Measurements from ENCODE around the gene GPC6.

The GPC6 gene

DNA sequence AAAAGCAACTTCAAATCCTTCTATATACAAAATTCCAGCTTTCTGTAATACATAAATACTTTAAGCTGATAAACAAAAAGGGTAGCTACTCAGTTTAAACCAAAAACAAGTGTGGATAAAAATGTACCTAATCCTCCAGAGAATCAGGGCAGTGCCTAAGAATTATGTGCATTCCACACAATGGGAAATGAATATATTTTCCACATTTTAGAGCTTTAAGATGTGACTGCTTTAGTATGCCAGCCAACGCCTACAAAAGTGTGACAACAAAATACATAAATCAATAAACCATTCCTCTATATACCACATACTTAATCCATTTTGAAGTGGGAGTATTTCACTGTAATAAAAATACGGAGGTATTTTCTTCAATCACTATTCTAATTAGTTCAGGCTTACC lies 977.6 kb downstream of the GPC6 start:
- H3K79me1 ChIP-seq (ENCODE audit: low read depth, low read length): no peaks in the 10 kb centered on the region
- no peak overlapping the region for H2BK12ac ChIP-seq (ENCODE audit: low read length)
- H3K4ac ChIP-seq (ENCODE audit: low read length): no peak overlapping the region
- H3K4me2 ChIP-seq (ENCODE audit: insufficient read depth, low read length, poor library complexity, severe bottlenecking): no peak overlapping the region
- no peaks in the 10 kb centered on the region for H3K36me3 ChIP-seq (replicated peaks in 1 of 2; ENCODE audit: control insufficient read depth in 2 of 2, insufficient read depth in 2 of 2, low read length in 2 of 2)
- H3K4me1 ChIP-seq (ENCODE audit: control insufficient read depth in 2 of 2, insufficient read depth in 1 of 2, low read depth in 1 of 2, low read length in 2 of 2): no peaks in the 10 kb centered on the region
- no peak for DNase-seq (ENCODE audit: low spot score)
- H2AFZ ChIP-seq (ENCODE audit: low read length): no peak overlapping the region
- H3K4me3 ChIP-seq (ENCODE audit: low read length in 2 of 2): no peak overlapping the region
- no peak overlapping the region for H4K91ac ChIP-seq (ENCODE audit: low read depth, low read length, poor library complexity)
- H2BK15ac ChIP-seq (ENCODE audit: low read length): no peak overlapping the region
- no peak overlapping the region for H3K27ac ChIP-seq (replicated peaks; ENCODE audit: low read length)
- no peak overlapping the region for H2BK120ac ChIP-seq (ENCODE audit: low read depth, low read length)
- H3K9ac ChIP-seq (ENCODE audit: low read depth, low read length, poor library complexity): no peak overlapping the region
- no CpG with 5 or more reads among the region's 2 CpGs for WGBS, 2 donors (ENCODE audit: extremely low coverage in 2 of 2, insufficient read length in 2 of 2, insufficient replicate concordance in 1 of 2)
- H3K27me3 ChIP-seq (ENCODE audit: control insufficient read depth in 3 of 3, insufficient read depth in 3 of 3, low read depth in 1 of 3, low read length in 3 of 3): no peaks in the 10 kb centered on the region
- no peak overlapping the region for H2AK5ac ChIP-seq (ENCODE audit: low read depth, low read length)
- no peaks in the 10 kb centered on the region for H3K9me3 ChIP-seq (replicated peaks in 1 of 2; ENCODE audit: control insufficient read depth in 2 of 2, insufficient read depth in 1 of 2, low read depth in 1 of 2, low read length in 2 of 2)
- H2BK5ac ChIP-seq (ENCODE audit: low read length): no peak overlapping the region
- no peak overlapping the region for H3K14ac ChIP-seq (ENCODE audit: low read length)
- no peak overlapping the region for H3K23ac ChIP-seq (ENCODE audit: low read depth, low read length, poor library complexity)
- H4K8ac ChIP-seq (ENCODE audit: low read depth, low read length): no peak overlapping the region
- no peak overlapping the region for H3K18ac ChIP-seq (ENCODE audit: low read length)

DNA sequence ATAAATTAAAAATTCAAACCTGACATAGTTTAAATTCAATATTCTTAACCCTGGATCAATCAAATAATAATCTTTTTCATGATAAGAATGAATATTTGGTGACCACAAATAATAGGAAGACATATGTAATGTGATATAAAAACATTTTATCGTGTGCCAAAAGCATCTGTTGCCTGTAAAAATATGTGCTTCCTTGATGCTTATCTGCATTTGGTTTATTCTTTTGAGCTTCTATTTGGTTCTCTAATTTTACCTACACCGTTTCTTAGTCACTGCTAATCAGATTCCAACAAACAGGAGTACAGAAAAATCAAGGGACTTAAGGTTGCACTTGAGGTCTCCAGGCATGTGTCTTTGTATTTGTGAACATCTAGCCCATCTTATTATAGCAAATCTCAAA lies 978.3 kb downstream of the GPC6 start:
- H2BK15ac ChIP-seq (ENCODE audit: low read length): no peak overlapping the region
- H3K23ac ChIP-seq (ENCODE audit: low read depth, low read length, poor library complexity): no peak overlapping the region
- no peaks in the 10 kb centered on the region for H3K79me1 ChIP-seq (ENCODE audit: low read depth, low read length)
- H3K4me1 ChIP-seq (ENCODE audit: control insufficient read depth in 2 of 2, insufficient read depth in 1 of 2, low read depth in 1 of 2, low read length in 2 of 2): no peaks in the 10 kb centered on the region
- H3K4me2 ChIP-seq (ENCODE audit: insufficient read depth, low read length, poor library complexity, severe bottlenecking): no peak overlapping the region
- no peak overlapping the region for H2BK12ac ChIP-seq (ENCODE audit: low read length)
- H2AFZ ChIP-seq (ENCODE audit: low read length): no peak overlapping the region
- H4K8ac ChIP-seq (ENCODE audit: low read depth, low read length): no peak overlapping the region
- H3K9me3 ChIP-seq (replicated peaks in 1 of 2; ENCODE audit: control insufficient read depth in 2 of 2, insufficient read depth in 1 of 2, low read depth in 1 of 2, low read length in 2 of 2): no peaks in the 10 kb centered on the region
- H2BK5ac ChIP-seq (ENCODE audit: low read length): no peak overlapping the region
- no peak overlapping the region for H4K91ac ChIP-seq (ENCODE audit: low read depth, low read length, poor library complexity)
- no peaks in the 10 kb centered on the region for H3K36me3 ChIP-seq (replicated peaks in 1 of 2; ENCODE audit: control insufficient read depth in 2 of 2, insufficient read depth in 2 of 2, low read length in 2 of 2)
- no peak overlapping the region for H2BK120ac ChIP-seq (ENCODE audit: low read depth, low read length)
- no peak overlapping the region for H2AK5ac ChIP-seq (ENCODE audit: low read depth, low read length)
- no peak overlapping the region for H3K4me3 ChIP-seq (ENCODE audit: low read length in 2 of 2)
- DNase-seq (ENCODE audit: low spot score): no peak
- no peak overlapping the region for H3K18ac ChIP-seq (ENCODE audit: low read length)
- H3K4ac ChIP-seq (ENCODE audit: low read length): no peak overlapping the region
- WGBS, 2 donors (ENCODE audit: extremely low coverage in 2 of 2, insufficient read length in 2 of 2, insufficient replicate concordance in 1 of 2): no CpG with 5 or more reads among the region's 2 CpGs
- no peak overlapping the region for H3K9ac ChIP-seq (ENCODE audit: low read depth, low read length, poor library complexity)
- H3K27me3 ChIP-seq (ENCODE audit: control insufficient read depth in 3 of 3, insufficient read depth in 3 of 3, low read depth in 1 of 3, low read length in 3 of 3): no peaks in the 10 kb centered on the region
- no peak overlapping the region for H3K27ac ChIP-seq (replicated peaks; ENCODE audit: low read length)
- no peak overlapping the region for H3K14ac ChIP-seq (ENCODE audit: low read length)

DNA sequence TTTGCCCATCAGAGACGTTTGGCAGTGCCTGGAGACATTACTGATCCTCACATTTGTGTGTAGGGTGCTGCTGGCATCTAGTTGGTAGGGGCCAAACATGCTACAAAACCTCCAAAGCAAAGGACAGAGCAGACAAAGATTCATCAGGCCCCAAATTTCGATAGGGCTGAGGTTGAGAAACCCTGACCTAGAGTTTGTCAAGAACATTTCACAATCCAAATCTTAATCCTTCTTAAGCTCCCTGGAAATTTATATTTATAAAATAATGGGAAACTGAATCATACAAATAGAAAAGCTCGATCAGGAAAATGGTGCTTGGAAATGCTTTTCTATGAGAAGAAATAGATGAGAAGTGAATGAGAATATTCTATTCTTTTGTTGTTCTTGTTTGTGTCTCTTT lies 979.3 kb downstream of the GPC6 start:
- H3K4me3 ChIP-seq (ENCODE audit: low read length in 2 of 2): no peak overlapping the region

DNA sequence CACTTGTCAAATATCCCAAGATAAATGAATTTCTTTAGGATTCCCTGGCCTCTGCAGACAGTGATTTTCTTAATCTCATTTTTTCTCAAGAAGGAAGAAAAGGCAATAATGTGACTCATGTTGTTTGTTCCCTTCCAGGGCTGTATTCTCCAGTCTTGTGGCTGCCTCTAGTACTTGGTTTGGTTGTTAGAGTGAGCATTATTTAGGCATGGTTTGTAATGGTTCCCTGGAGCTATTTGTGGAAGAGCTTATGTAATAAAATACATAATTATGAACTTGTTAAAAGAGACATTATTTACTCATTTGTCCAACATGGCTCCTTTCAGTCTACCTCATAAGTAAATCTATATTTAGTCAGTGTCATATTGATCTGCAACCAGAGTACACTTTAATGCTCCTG lies 982.5 kb downstream of the GPC6 start:
- Histone ChIP-seq H2BK12ac (ENCODE audit: low read length) (no peak overlapping the region), H2BK120ac (ENCODE audit: low read depth, low read length) (no peak overlapping the region), H3K27me3 (ENCODE audit: control insufficient read depth in 3 of 3, insufficient read depth in 3 of 3, low read depth in 1 of 3, low read length in 3 of 3) (no peaks in the 10 kb centered on the region), H3K9me3 (replicated peaks in 1 of 2; ENCODE audit: control insufficient read depth in 2 of 2, insufficient read depth in 1 of 2, low read depth in 1 of 2, low read length in 2 of 2) (no peaks in the 10 kb centered on the region), H3K27ac (replicated peaks; ENCODE audit: low read length) (no peak overlapping the region), H2AK5ac (ENCODE audit: low read depth, low read length) (no peak overlapping the region), H3K14ac (ENCODE audit: low read length) (no peak overlapping the region), H2BK15ac (ENCODE audit: low read length) (no peak overlapping the region), H2BK5ac (ENCODE audit: low read length) (no peak overlapping the region), H3K79me1 (ENCODE audit: low read depth, low read length) (no peaks in the 10 kb centered on the region), H3K9ac (ENCODE audit: low read depth, low read length, poor library complexity) (no peak overlapping the region), H3K4me3 (ENCODE audit: low read length in 2 of 2) (no peak overlapping the region), H3K23ac (ENCODE audit: low read depth, low read length, poor library complexity) (no peak overlapping the region), H3K4me1 (ENCODE audit: control insufficient read depth in 2 of 2, insufficient read depth in 1 of 2, low read depth in 1 of 2, low read length in 2 of 2) (no peaks in the 10 kb centered on the region), H2AFZ (ENCODE audit: low read length) (no peak overlapping the region), H4K8ac (ENCODE audit: low read depth, low read length) (no peak overlapping the region), H3K4me2 (ENCODE audit: insufficient read depth, low read length, poor library complexity, severe bottlenecking) (no peak overlapping the region), H3K4ac (ENCODE audit: low read length) (no peak overlapping the region), H4K91ac (ENCODE audit: low read depth, low read length, poor library complexity) (no peak overlapping the region), H3K36me3 (replicated peaks in 1 of 2; ENCODE audit: control insufficient read depth in 2 of 2, insufficient read depth in 2 of 2, low read length in 2 of 2) (no peaks in the 10 kb centered on the region), H3K18ac (ENCODE audit: low read length) (no peak overlapping the region)
- no peak for DNase-seq (ENCODE audit: low spot score)

More for the DNA sequence above, 979.3 kb downstream of the GPC6 start:
- no peak overlapping the region for H3K4me2 ChIP-seq (ENCODE audit: insufficient read depth, low read length, poor library complexity, severe bottlenecking)
- H2BK12ac ChIP-seq (ENCODE audit: low read length): no peak overlapping the region
- no peak overlapping the region for H3K9ac ChIP-seq (ENCODE audit: low read depth, low read length, poor library complexity)
- no peak overlapping the region for H2BK15ac ChIP-seq (ENCODE audit: low read length)
- H3K4ac ChIP-seq (ENCODE audit: low read length): no peak overlapping the region
- H4K8ac ChIP-seq (ENCODE audit: low read depth, low read length): no peak overlapping the region
- H2BK5ac ChIP-seq (ENCODE audit: low read length): no peak overlapping the region
- no peak for DNase-seq (ENCODE audit: low spot score)
- H4K91ac ChIP-seq (ENCODE audit: low read depth, low read length, poor library complexity): no peak overlapping the region
- no peaks in the 10 kb centered on the region for H3K36me3 ChIP-seq (replicated peaks in 1 of 2; ENCODE audit: control insufficient read depth in 2 of 2, insufficient read depth in 2 of 2, low read length in 2 of 2)
- no peak overlapping the region for H2BK120ac ChIP-seq (ENCODE audit: low read depth, low read length)
- H3K79me1 ChIP-seq (ENCODE audit: low read depth, low read length): no peaks in the 10 kb centered on the region
- no peak overlapping the region for H2AK5ac ChIP-seq (ENCODE audit: low read depth, low read length)
- no peaks in the 10 kb centered on the region for H3K4me1 ChIP-seq (ENCODE audit: control insufficient read depth in 2 of 2, insufficient read depth in 1 of 2, low read depth in 1 of 2, low read length in 2 of 2)
- no peak overlapping the region for H3K23ac ChIP-seq (ENCODE audit: low read depth, low read length, poor library complexity)
- H2AFZ ChIP-seq (ENCODE audit: low read length): no peak overlapping the region
- no peaks in the 10 kb centered on the region for H3K9me3 ChIP-seq (replicated peaks in 1 of 2; ENCODE audit: control insufficient read depth in 2 of 2, insufficient read depth in 1 of 2, low read depth in 1 of 2, low read length in 2 of 2)
- H3K18ac ChIP-seq (ENCODE audit: low read length): no peak overlapping the region
- H3K27ac ChIP-seq (replicated peaks; ENCODE audit: low read length): no peak overlapping the region
- no CpG with 5 or more reads among the region's 3 CpGs for WGBS, 2 donors (ENCODE audit: extremely low coverage in 2 of 2, insufficient read length in 2 of 2, insufficient replicate concordance in 1 of 2)
- H3K14ac ChIP-seq (ENCODE audit: low read length): no peak overlapping the region
- H3K27me3 ChIP-seq (ENCODE audit: control insufficient read depth in 3 of 3, insufficient read depth in 3 of 3, low read depth in 1 of 3, low read length in 3 of 3): no peaks in the 10 kb centered on the region

Data from neuronal stem cell (in vitro differentiated cells).